MM.1S (cell line): ENCODE results near the gene APOBEC4.

Experiments used
- EZH2phosphoT487 ChIP-seq: fragments of 300-600 bp; sonication (generic); IDR thresholded peaks from 2 replicates; pipeline ENCODE4 v1.6.1; 2018; ENCODE audit warnings: antibody characterized with exemption, low read length
- TF ChIP-seq, protein P1 (sequence below): fragments of 300-600 bp; sonication (generic); IDR thresholded peaks from 2 replicates; pipeline ENCODE4 v1.5.1; 2016; ENCODE audit warnings: antibody characterized with exemption, low read length, mixed read lengths

DNA sequence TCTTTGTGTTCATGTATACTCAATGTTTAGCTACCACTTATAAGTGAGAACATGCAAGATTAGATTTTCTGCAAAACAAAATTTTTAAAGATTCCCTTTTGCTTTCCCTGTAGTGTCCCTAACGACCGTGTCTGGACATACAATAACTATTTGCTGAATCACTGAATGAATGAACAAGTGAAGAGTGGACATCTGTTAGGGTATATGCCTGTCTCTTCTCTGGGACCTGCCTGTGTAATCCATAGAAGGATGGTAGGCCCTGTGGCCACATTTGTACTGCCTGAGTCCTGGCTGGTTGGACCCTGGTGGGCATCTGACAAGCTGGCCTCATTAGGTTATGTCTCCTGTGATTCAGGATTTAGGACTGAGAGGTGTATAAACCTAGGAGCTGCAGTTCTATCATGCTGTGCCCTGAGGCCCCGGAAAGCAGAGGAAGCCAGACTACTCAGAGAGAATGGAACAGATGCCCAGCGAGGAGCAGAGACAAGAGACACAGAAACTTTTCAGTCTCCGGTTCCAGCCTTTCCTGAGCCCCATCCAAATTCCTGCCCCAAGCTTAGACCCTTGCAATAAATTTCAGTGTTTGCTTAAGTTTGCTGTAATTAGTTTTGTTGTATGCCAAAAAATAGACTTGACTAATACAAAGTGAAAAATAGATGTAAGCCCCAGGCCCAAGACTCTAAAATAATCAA lies 55.3 kb downstream of the APOBEC4 start:
- TF ChIP-seq, protein P1, sequence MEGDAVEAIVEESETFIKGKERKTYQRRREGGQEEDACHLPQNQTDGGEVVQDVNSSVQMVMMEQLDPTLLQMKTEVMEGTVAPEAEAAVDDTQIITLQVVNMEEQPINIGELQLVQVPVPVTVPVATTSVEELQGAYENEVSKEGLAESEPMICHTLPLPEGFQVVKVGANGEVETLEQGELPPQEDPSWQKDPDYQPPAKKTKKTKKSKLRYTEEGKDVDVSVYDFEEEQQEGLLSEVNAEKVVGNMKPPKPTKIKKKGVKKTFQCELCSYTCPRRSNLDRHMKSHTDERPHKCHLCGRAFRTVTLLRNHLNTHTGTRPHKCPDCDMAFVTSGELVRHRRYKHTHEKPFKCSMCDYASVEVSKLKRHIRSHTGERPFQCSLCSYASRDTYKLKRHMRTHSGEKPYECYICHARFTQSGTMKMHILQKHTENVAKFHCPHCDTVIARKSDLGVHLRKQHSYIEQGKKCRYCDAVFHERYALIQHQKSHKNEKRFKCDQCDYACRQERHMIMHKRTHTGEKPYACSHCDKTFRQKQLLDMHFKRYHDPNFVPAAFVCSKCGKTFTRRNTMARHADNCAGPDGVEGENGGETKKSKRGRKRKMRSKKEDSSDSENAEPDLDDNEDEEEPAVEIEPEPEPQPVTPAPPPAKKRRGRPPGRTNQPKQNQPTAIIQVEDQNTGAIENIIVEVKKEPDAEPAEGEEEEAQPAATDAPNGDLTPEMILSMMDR: no peak
- no peak for TF ChIP-seq EZH2phosphoT487
